DMS 273 treated with DMSO at 0.1 percent for 48 hours (cell line): ENCODE measurements around the gene TNFSF11.
"Not testable (repeated sequence)": the region's sequence is repeated elsewhere in the genome, so short reads cannot be mapped to it uniquely, and the experiment has no call there.

Source experiments
- DNase-seq: peaks from one replicate; lab custom pipeline; 2025; lab: John Stamatoyannopoulos, UW

The TNFSF11 gene

GRCh38 chr13:42560320-42560719, 13.6 kb upstream of the TNFSF11 start:
- not testable (repeated sequence) for DNase-seq

GRCh38 chr13:42561752-42562467, 12.0 kb upstream of the TNFSF11 start:
- no peak for DNase-seq

GRCh38 chr13:42567906-42568305, 6.0 kb upstream of the TNFSF11 start:
- no peak for DNase-seq

GRCh38 chr13:42569576-42570344, 4.2 kb upstream of the TNFSF11 start:
- DNase-seq, result no peak

GRCh38 chr13:42571895-42572294, 2.1 kb upstream of the TNFSF11 start:
- DNase-seq, result no peak

GRCh38 chr13:42574435-42575311, 721 bp downstream of the TNFSF11 start:
- no peak for DNase-seq

- DNase-seq, result no peak
Measured at GRCh38 chr13:42575938-42576337, 2.0 kb downstream of the TNFSF11 start.

- DNase-seq, result no peak
Measured at GRCh38 chr13:42577538-42577937, 3.6 kb downstream of the TNFSF11 start.

- no peak for DNase-seq
Measured at GRCh38 chr13:42580644-42581043, 6.7 kb downstream of the TNFSF11 start.

GRCh38 chr13:42581427-42581826, 7.5 kb downstream of the TNFSF11 start:
- no peak for DNase-seq

GRCh38 chr13:42591602-42592001, 17.6 kb downstream of the TNFSF11 start:
- no peak for DNase-seq

- no peak for DNase-seq
Measured at GRCh38 chr13:42592915-42593900, 19.3 kb downstream of the TNFSF11 start.

- peak; percentile 22 for DNase-seq
Measured at GRCh38 chr13:42594481-42595252, 20.7 kb downstream of the TNFSF11 start.

GRCh38 chr13:42595253-42595571, 21.3 kb downstream of the TNFSF11 start:
- DNase-seq, result no peak

- no peak for DNase-seq
Measured at GRCh38 chr13:42597505-42597904, 23.6 kb downstream of the TNFSF11 start.

GRCh38 chr13:42600943-42601342, 27.0 kb downstream of the TNFSF11 start:
- DNase-seq, result no peak

- DNase-seq, result no peak
Measured at GRCh38 chr13:42602906-42603305, 29.0 kb downstream of the TNFSF11 start.

- no peak for DNase-seq
Measured at GRCh38 chr13:42603571-42603970, 29.6 kb downstream of the TNFSF11 start.

GRCh38 chr13:42607546-42607945, 33.6 kb downstream of the TNFSF11 start:
- no peak for DNase-seq

GRCh38 chr13:42610649-42611048, 36.7 kb downstream of the TNFSF11 start:
- DNase-seq, result no peak
